ENCODE data around the gene MIOS.

Gene MIOS

GRCh38 chr7:7563813-7564212, 2.9 kb upstream of the MIOS start:
- Histone ChIP-seq H3K4me3 (ENCODE audit: insufficient read length, low read depth) (no peak overlapping the region), H3K4me1 (ENCODE audit: insufficient read depth, insufficient read length) (no peaks in the 10 kb centered on the region), H3K9ac (ENCODE audit: insufficient read length, low read depth) (no peak overlapping the region), H3K36me3 (ENCODE audit: insufficient read depth, insufficient read length, low read length) (no peaks in the 10 kb centered on the region), H3K27me3 (ENCODE audit: insufficient read depth, insufficient read length) (no peaks in the 10 kb centered on the region), H3K9me3 (ENCODE audit: insufficient read depth, low read length) (peaks cover 9% of the 10 kb centered on the region)
- DNase-seq (ENCODE audit: low read depth, low spot score), result no peak
- TF ChIP-seq ZNF274 (IDR thresholded peaks at IDR 0.05; ENCODE audit: low read depth, low read length), result no peak
- TF ChIP-seq YY1 (IDR thresholded peaks at IDR 0.05; ENCODE audit: insufficient read depth, insufficient read length), result no peak
- TF ChIP-seq SUZ12 (IDR thresholded peaks at IDR 0.05; ENCODE audit: extremely low read depth, insufficient read depth, insufficient read length), result no peak

GRCh38 chr7:7564323-7564780, 2.3 kb upstream of the MIOS start:
- no peaks in the 10 kb centered on the region for H3K27me3 ChIP-seq (ENCODE audit: insufficient read depth, insufficient read length)
- DNase-seq (ENCODE audit: low read depth, low spot score), result no peak
- H3K9me3 ChIP-seq (ENCODE audit: insufficient read depth, low read length), result peaks cover 6% of the 10 kb centered on the region
- TF ChIP-seq YY1 (IDR thresholded peaks at IDR 0.05; ENCODE audit: insufficient read depth, insufficient read length), result no peak
- TF ChIP-seq ZNF274 (IDR thresholded peaks at IDR 0.05; ENCODE audit: low read depth, low read length), result no peak
- TF ChIP-seq SUZ12 (IDR thresholded peaks at IDR 0.05; ENCODE audit: extremely low read depth, insufficient read depth, insufficient read length), result no peak
- no peak overlapping the region for H3K4me3 ChIP-seq (ENCODE audit: insufficient read length, low read depth)
- peaks cover 4% of the 10 kb centered on the region for H3K36me3 ChIP-seq (ENCODE audit: insufficient read depth, insufficient read length, low read length)
- H3K9ac ChIP-seq (ENCODE audit: insufficient read length, low read depth), result no peak overlapping the region
- H3K4me1 ChIP-seq (ENCODE audit: insufficient read depth, insufficient read length), result no peaks in the 10 kb centered on the region

DNA sequence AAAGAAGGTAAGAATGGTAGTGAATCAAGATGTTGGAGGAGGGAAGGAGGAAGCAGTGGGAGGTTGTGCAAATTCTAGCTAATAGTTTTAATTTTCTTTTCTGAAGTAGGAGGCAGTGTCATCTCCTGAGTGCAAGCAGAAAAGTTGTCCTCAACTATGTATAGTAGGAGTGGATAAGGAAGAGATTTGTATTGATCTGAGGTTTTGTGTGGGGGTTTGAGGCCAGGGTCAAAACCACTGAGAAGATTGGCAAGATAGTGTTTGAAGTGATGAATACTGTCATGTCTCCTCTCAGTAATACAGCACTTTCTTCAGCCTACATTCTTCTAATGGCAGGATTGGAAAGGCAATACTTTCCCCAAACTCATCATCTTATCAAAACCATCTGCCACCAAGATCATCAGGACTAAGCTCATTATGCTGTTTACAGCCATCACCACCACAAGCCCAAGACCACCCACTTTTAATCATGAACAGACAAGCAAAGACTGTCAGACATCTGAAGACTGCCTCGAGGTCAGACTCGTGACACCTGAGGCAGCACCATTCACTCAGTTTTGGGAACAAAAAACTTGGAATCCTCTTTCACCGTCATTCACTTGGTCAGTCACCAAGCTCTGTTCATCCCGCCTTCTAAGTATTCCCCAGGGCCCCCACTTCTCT, 1.5 kb upstream of the MIOS start:
- Histone ChIP-seq H3K4me1 (ENCODE audit: insufficient read depth, insufficient read length) (no peaks in the 10 kb centered on the region), H3K27me3 (ENCODE audit: insufficient read depth, insufficient read length) (no peaks in the 10 kb centered on the region), H3K9ac (ENCODE audit: insufficient read length, low read depth) (no peak overlapping the region), H3K4me3 (ENCODE audit: insufficient read length, low read depth) (no peak overlapping the region), H3K9me3 (ENCODE audit: insufficient read depth, low read length) (no peaks in the 10 kb centered on the region), H3K36me3 (ENCODE audit: insufficient read depth, insufficient read length, low read length) (peaks cover 11% of the 10 kb centered on the region)
- TF ChIP-seq SUZ12 (IDR thresholded peaks at IDR 0.05; ENCODE audit: extremely low read depth, insufficient read depth, insufficient read length), result no peak
- no peak for TF ChIP-seq YY1 (IDR thresholded peaks at IDR 0.05; ENCODE audit: insufficient read depth, insufficient read length)
- no peak for TF ChIP-seq ZNF274 (IDR thresholded peaks at IDR 0.05; ENCODE audit: low read depth, low read length)
- DNase-seq (ENCODE audit: low read depth, low spot score), result no peak

GRCh38 chr7:7565746-7566650, 686 bp upstream of the MIOS start:
- H3K36me3 ChIP-seq (ENCODE audit: insufficient read depth, insufficient read length, low read length), result peaks cover 17% of the 10 kb centered on the region
- TF ChIP-seq ZNF274 (IDR thresholded peaks at IDR 0.05; ENCODE audit: low read depth, low read length), result no peak
- no peak for TF ChIP-seq YY1 (IDR thresholded peaks at IDR 0.05; ENCODE audit: insufficient read depth, insufficient read length)
- TF ChIP-seq SUZ12 (IDR thresholded peaks at IDR 0.05; ENCODE audit: extremely low read depth, insufficient read depth, insufficient read length), result no peak
- H3K27me3 ChIP-seq (ENCODE audit: insufficient read depth, insufficient read length), result no peaks in the 10 kb centered on the region
- no peaks in the 10 kb centered on the region for H3K9me3 ChIP-seq (ENCODE audit: insufficient read depth, low read length)
- H3K4me3 ChIP-seq (ENCODE audit: insufficient read length, low read depth), result peak overlapping the region; percentile 85
- DNase-seq (ENCODE audit: low read depth, low spot score), result no peak
- H3K4me1 ChIP-seq (ENCODE audit: insufficient read depth, insufficient read length), result no peaks in the 10 kb centered on the region
- peak overlapping the region; percentile 12 for H3K9ac ChIP-seq (ENCODE audit: insufficient read length, low read depth)

DNA sequence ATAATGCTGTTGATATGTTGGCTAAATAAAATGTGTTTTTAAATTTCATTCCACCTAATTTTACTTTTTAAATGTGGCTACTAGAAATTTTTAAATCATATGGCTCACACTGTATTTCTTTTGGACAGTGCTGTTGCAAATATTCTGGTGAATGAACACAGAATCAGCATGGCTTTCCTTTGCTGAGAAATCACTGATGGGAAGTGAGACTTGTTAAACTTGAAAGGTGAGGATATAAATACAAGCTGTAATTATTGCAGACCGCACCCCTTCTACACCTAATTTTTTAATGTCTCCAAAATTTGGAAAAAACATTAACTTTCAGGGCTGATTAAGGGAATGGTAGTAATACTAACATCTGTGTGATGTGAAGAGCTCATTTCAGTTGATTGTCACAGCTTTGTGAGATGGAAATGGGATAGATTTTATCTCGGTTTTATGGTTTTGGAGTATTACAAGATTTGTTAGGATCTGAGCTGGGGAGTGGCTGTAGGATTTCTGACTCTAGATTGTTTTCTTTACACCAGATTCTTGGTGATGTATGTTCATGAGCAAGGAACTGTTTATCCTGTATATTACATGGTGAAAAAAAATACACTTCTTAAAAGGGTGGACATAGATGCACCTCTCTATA, 1.3 kb downstream of the MIOS start:
- H3K9me3 ChIP-seq (ENCODE audit: insufficient read depth, low read length), result no peaks in the 10 kb centered on the region
- TF ChIP-seq ZNF274 (IDR thresholded peaks at IDR 0.05; ENCODE audit: low read depth, low read length) (no peak), SUZ12 (IDR thresholded peaks at IDR 0.05; ENCODE audit: extremely low read depth, insufficient read depth, insufficient read length) (no peak), YY1 (IDR thresholded peaks at IDR 0.05; ENCODE audit: insufficient read depth, insufficient read length) (no peak)
- H3K9ac ChIP-seq (ENCODE audit: insufficient read length, low read depth), result peak overlapping the region; percentile 90
- H3K4me3 ChIP-seq (ENCODE audit: insufficient read length, low read depth), result peak overlapping the region; percentile 85
- H3K4me1 ChIP-seq (ENCODE audit: insufficient read depth, insufficient read length), result no peaks in the 10 kb centered on the region
- peaks cover 34% of the 10 kb centered on the region for H3K36me3 ChIP-seq (ENCODE audit: insufficient read depth, insufficient read length, low read length)
- DNase-seq (ENCODE audit: low read depth, low spot score), result no peak
- H3K27me3 ChIP-seq (ENCODE audit: insufficient read depth, insufficient read length), result no peaks in the 10 kb centered on the region

DNA sequence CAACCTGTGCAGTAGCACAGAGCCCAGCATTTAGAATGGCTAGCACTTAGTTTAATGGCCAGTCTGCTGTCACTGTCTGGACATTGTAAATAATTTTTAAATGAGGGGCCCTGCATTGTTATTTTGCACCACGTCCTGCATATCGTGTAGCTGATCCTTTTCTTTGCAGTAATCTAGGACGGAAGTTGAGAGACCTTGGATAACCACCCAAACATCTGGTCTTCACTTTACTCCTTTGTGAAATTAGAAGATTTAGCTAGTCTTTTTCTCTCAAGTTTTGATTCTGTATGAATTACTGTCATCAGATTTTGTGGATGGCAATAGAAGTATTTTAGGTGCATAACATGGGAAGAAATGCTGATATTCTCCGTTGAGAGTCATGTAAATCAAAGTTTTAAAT, 1.9 kb downstream of the MIOS start:
- no peaks in the 10 kb centered on the region for H3K4me1 ChIP-seq (ENCODE audit: insufficient read depth, insufficient read length)
- no peak overlapping the region for H3K9ac ChIP-seq (ENCODE audit: insufficient read length, low read depth)
- H3K36me3 ChIP-seq (ENCODE audit: insufficient read depth, insufficient read length, low read length), result peaks cover 39% of the 10 kb centered on the region
- DNase-seq (ENCODE audit: low read depth, low spot score), result no peak
- no peaks in the 10 kb centered on the region for H3K27me3 ChIP-seq (ENCODE audit: insufficient read depth, insufficient read length)
- no peak for TF ChIP-seq YY1 (IDR thresholded peaks at IDR 0.05; ENCODE audit: insufficient read depth, insufficient read length)
- TF ChIP-seq SUZ12 (IDR thresholded peaks at IDR 0.05; ENCODE audit: extremely low read depth, insufficient read depth, insufficient read length), result no peak
- no peak for TF ChIP-seq ZNF274 (IDR thresholded peaks at IDR 0.05; ENCODE audit: low read depth, low read length)
- peak overlapping the region; percentile 85 for H3K4me3 ChIP-seq (ENCODE audit: insufficient read length, low read depth)
- H3K9me3 ChIP-seq (ENCODE audit: insufficient read depth, low read length), result no peaks in the 10 kb centered on the region

Data from NT2/D1 (cell line).